ENCODE results near the gene CACNG7.

DNA sequence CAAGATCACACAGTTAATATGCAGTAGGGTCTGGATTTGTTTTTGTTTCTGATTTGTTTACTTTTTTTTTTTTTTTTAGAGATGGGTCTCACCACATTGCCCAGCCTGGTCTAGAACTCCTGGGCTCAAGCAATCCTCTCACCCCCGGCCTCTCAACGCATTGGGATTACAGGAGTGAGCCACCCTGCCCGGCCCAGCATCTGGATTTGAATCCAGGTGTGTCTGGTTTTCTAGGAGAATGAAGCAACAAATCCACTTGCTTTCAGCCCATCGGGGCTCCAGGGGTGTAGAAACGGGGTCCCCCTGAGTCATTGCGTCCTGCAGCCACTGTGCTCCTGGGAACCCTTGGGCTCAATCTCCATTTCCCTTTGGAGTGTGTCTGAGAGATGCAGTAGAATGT is 60.3 kb downstream of the CACNG7 start:
- TF ChIP-seq, protein P1, sequence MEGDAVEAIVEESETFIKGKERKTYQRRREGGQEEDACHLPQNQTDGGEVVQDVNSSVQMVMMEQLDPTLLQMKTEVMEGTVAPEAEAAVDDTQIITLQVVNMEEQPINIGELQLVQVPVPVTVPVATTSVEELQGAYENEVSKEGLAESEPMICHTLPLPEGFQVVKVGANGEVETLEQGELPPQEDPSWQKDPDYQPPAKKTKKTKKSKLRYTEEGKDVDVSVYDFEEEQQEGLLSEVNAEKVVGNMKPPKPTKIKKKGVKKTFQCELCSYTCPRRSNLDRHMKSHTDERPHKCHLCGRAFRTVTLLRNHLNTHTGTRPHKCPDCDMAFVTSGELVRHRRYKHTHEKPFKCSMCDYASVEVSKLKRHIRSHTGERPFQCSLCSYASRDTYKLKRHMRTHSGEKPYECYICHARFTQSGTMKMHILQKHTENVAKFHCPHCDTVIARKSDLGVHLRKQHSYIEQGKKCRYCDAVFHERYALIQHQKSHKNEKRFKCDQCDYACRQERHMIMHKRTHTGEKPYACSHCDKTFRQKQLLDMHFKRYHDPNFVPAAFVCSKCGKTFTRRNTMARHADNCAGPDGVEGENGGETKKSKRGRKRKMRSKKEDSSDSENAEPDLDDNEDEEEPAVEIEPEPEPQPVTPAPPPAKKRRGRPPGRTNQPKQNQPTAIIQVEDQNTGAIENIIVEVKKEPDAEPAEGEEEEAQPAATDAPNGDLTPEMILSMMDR (conservative IDR thresholded peaks at IDR 0.05; ENCODE audit: low read depth, low read length): no peak
- no peak for TF ChIP-seq EZH2 (IDR thresholded peaks at IDR 0.05; ENCODE audit: borderline replicate concordance, low read depth, low read length, poor library complexity, severe bottlenecking)
